ENCODE results near the gene ZNF358.

ZNF358 gene

DNA sequence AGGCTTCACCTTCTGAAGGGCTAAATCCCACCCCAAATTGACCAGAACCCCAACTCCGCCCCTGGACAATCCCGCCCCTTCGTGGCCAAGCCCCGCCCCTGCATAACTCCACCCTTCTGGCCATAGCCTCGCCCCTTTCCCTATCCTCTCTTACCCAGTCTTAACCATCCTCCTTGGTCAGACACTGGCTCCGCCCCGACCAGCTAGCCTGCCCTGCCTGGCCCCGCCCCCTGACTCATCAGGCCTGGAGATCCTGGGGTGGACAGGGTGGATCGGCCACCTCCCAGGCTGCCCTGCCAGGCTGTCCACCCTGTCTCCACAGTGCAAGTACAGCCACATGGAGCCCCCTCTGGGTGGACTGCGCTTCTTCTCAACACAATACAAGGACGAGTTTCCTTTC, 8.0 kb upstream of the ZNF358 start:
- Histone ChIP-seq H3K36me3 (ENCODE audit: insufficient read depth, low read length) (no peaks in the 10 kb centered on the region), H3K79me2 (ENCODE audit: control insufficient read depth, insufficient read depth, low read length, unreplicated experiment) (no peaks in the 10 kb centered on the region), H3K27ac (ENCODE audit: low read depth, low read length) (no peak overlapping the region), H2AFZ (ENCODE audit: low read length, unreplicated experiment) (no peak overlapping the region), H3K4me3 (ENCODE audit: low read depth, low read length) (no peak overlapping the region), H3K27me3 (ENCODE audit: insufficient read depth, low read length) (peaks cover 7% of the 10 kb centered on the region; the same call in 1 of the 2 replicates), H3K4me1 (ENCODE audit: control insufficient read depth, insufficient read depth, low read length, unreplicated experiment) (peaks cover 3% of the 10 kb centered on the region)

DNA sequence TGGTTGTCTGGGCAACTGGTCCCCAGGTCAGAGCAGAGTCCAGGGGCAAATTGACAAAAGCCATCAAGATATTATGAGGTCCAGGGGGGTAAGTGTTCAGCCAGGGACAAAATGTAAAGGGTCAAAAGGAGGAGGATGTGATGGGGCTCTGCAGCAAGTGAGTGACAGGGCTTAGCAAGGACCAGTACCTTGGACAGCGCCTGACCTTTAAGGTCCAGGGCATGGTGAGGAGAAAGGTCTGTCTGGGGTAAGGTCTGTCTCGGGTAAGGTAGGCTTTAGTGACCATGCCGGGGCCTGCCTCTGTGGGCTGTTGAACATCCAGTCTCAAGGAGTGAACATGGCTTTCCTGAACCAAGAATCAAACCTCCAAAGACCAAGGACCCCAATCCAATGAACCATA, 6.3 kb upstream of the ZNF358 start:
- no peak overlapping the region for H3K4me3 ChIP-seq (ENCODE audit: low read depth, low read length)
- no peaks in the 10 kb centered on the region for H3K36me3 ChIP-seq (ENCODE audit: insufficient read depth, low read length)
- H3K27me3 ChIP-seq (ENCODE audit: insufficient read depth, low read length), result peaks cover 7% of the 10 kb centered on the region; the same call in 1 of the 2 replicates
- H2AFZ ChIP-seq (ENCODE audit: low read length, unreplicated experiment), result no peak overlapping the region
- peaks cover 3% of the 10 kb centered on the region for H3K4me1 ChIP-seq (ENCODE audit: control insufficient read depth, insufficient read depth, low read length, unreplicated experiment)
- H3K27ac ChIP-seq (ENCODE audit: low read depth, low read length), result no peak overlapping the region
- H3K79me2 ChIP-seq (ENCODE audit: control insufficient read depth, insufficient read depth, low read length, unreplicated experiment), result no peaks in the 10 kb centered on the region

DNA sequence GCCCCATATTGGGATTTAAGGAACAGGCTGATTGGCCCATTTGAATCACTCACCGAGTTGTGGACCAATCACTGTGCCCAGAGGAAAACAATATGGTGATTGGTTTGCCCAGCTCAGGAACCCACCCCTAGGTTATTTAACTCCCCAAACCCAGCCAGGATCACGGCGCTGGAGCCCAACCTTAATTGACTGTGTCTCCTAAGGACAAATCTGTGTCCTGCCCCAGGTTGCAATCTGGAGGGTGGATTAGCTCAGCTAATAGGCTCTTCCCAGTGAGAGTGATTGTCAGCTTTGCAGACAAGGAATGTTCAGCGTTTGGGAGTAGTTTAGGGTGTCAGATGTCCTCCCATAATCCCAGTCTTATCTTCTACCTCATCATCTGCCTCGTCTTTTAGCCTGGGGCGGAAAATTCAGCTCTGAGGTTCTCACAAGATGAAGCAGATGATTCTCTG, 3.5 kb upstream of the ZNF358 start:
- no peak overlapping the region for H3K27ac ChIP-seq (ENCODE audit: low read depth, low read length)
- H3K79me2 ChIP-seq (ENCODE audit: control insufficient read depth, insufficient read depth, low read length, unreplicated experiment), result no peaks in the 10 kb centered on the region
- no peak overlapping the region for H3K4me3 ChIP-seq (ENCODE audit: low read depth, low read length)
- no peak overlapping the region for H2AFZ ChIP-seq (ENCODE audit: low read length, unreplicated experiment)
- peaks cover 7% of the 10 kb centered on the region for H3K4me1 ChIP-seq (ENCODE audit: control insufficient read depth, insufficient read depth, low read length, unreplicated experiment)
- H3K27me3 ChIP-seq (ENCODE audit: insufficient read depth, low read length), result peaks cover 7% of the 10 kb centered on the region; the same call in 1 of the 2 replicates
- no peaks in the 10 kb centered on the region for H3K36me3 ChIP-seq (ENCODE audit: insufficient read depth, low read length)

DNA sequence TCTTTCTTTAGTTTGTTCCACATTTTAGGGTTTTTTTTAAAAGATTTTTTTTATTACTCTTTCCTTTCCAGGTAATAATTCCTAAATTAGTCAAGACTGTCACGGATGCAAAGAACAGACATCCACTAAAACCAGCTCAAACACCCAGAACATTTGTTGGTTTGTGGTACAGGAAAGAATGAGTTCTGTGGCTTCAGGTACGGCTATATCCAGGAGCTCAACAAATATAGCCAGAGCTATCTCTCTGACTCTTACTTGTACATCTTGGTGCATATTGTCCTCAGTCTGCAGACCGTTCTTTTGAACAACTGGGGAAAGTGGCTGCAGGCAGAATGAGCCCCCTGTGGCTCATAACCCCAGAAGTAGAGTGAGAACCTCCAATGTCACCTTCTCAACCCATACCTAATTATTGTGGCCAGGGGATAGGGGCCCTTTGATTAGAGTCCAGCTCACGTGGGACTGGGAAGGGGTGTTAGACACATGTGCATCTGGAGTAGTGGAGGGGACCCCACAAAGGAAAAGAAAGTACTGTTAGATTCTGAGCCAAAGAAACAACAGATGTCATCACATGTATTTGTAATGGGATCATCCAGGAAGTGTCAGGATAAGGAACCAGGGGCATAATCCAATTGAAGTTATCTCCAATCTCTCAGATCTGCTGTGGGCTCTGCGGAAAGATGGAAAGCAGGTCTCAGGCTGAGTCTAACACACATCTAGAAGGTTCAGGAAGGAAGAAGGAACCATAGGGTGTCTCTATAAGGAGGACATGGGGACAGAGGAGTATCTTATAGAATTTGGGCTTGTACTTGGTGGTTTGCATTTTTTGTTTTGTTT, 1.9 kb upstream of the ZNF358 start:
- Histone ChIP-seq H3K36me3 (ENCODE audit: insufficient read depth, low read length) (no peaks in the 10 kb centered on the region), H3K27ac (ENCODE audit: low read depth, low read length) (no peak overlapping the region), H3K4me3 (ENCODE audit: low read depth, low read length) (no peak overlapping the region), H3K27me3 (ENCODE audit: insufficient read depth, low read length) (peaks cover 7% of the 10 kb centered on the region; the same call in 1 of the 2 replicates), H3K79me2 (ENCODE audit: control insufficient read depth, insufficient read depth, low read length, unreplicated experiment) (no peaks in the 10 kb centered on the region), H3K4me1 (ENCODE audit: control insufficient read depth, insufficient read depth, low read length, unreplicated experiment) (peaks cover 5% of the 10 kb centered on the region), H2AFZ (ENCODE audit: low read length, unreplicated experiment) (no peak overlapping the region)

DNA sequence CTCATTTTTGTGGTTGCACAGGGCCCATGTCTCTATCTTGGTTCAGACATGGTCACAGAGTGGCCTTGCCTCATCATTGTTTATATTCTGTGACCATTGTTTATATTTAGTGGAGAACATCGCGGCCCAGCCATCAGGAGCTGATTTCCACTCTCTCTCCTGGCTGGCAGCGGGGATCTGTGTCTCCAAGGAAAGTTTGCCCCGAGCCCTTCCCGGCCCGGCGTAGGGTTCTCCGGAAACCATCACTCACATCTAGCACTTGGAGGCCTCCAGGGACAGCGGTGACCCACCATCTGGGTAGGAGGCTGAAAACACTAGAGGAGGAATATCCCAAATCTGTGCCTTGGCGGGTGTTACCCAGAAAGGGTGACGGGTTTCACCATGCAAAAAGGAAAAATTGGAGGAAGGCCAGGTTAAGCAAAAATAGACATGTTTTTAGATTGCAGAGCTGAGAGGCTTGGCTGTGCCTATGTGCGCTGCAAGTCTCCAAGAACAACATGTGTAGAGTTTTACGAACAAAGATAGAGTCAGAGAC, 726 bp upstream of the ZNF358 start:
- H3K27me3 ChIP-seq (ENCODE audit: insufficient read depth, low read length), result 0 out of 2 replicates have a peak, but pooled peaks cover 1% of the 10 kb centered on the region
- no peaks in the 10 kb centered on the region for H3K79me2 ChIP-seq (ENCODE audit: control insufficient read depth, insufficient read depth, low read length, unreplicated experiment)
- H3K4me1 ChIP-seq (ENCODE audit: control insufficient read depth, insufficient read depth, low read length, unreplicated experiment), result peaks cover 5% of the 10 kb centered on the region
- H3K27ac ChIP-seq (ENCODE audit: low read depth, low read length), result no peak overlapping the region
- peak overlapping the region; percentile 72 for H2AFZ ChIP-seq (ENCODE audit: low read length, unreplicated experiment)
- H3K4me3 ChIP-seq (ENCODE audit: low read depth, low read length), result peak overlapping the region; percentile 71
- H3K36me3 ChIP-seq (ENCODE audit: insufficient read depth, low read length), result no peaks in the 10 kb centered on the region

DNA sequence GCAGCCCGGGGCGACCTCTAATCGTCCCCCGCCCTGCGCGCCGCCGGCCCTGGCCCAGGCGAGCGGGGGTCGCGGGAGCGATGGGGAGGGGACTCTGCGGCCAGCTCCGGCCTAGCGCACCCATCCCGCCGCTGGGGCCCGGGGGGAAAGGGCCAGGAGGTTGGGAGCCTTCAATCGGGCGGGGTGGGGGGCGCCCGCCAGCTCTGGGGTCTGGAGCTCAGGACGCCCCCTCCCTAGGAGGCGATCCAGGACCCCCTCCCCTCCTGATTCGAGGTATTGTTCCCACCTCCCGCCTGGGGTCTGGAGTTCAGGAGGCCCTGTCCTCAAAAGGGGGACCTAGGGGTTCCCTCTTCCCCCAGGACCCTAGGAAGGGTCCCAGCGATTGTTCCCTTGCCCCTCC, 430 bp downstream of the ZNF358 start:
- no peaks in the 10 kb centered on the region for H3K36me3 ChIP-seq (ENCODE audit: insufficient read depth, low read length)
- no peaks in the 10 kb centered on the region for H3K27me3 ChIP-seq (ENCODE audit: insufficient read depth, low read length)
- no peak overlapping the region for H2AFZ ChIP-seq (ENCODE audit: low read length, unreplicated experiment)
- H3K27ac ChIP-seq (ENCODE audit: low read depth, low read length), result no peak overlapping the region
- H3K79me2 ChIP-seq (ENCODE audit: control insufficient read depth, insufficient read depth, low read length, unreplicated experiment), result no peaks in the 10 kb centered on the region
- peaks cover 5% of the 10 kb centered on the region for H3K4me1 ChIP-seq (ENCODE audit: control insufficient read depth, insufficient read depth, low read length, unreplicated experiment)
- peak overlapping the region; percentile 87 for H3K4me3 ChIP-seq (ENCODE audit: low read depth, low read length)

DNA sequence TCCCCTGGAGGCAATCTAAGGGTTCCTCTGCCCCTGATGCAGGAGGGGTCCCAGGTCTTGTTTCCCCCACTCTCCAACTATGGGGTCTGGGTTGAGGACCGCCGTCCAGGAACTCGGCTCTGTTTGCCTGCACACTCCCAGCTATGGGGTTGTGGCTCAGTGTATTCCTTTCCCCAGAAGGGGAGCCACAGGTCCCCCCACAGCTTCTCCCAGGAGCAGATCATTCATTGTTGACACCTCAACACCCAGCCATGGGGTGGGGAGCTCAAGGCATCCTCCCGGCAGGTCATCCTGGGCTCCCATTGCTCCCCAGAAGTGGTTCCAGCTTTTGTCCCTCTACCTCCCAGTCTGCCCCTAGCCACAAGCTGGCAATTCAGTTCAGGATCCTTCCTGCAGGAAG, 975 bp downstream of the ZNF358 start:
- no peaks in the 10 kb centered on the region for H3K27me3 ChIP-seq (ENCODE audit: insufficient read depth, low read length)
- H3K27ac ChIP-seq (ENCODE audit: low read depth, low read length), result no peak overlapping the region
- H3K4me1 ChIP-seq (ENCODE audit: control insufficient read depth, insufficient read depth, low read length, unreplicated experiment), result peaks cover 5% of the 10 kb centered on the region
- no peaks in the 10 kb centered on the region for H3K79me2 ChIP-seq (ENCODE audit: control insufficient read depth, insufficient read depth, low read length, unreplicated experiment)
- H3K36me3 ChIP-seq (ENCODE audit: insufficient read depth, low read length), result no peaks in the 10 kb centered on the region
- H2AFZ ChIP-seq (ENCODE audit: low read length, unreplicated experiment), result no peak overlapping the region
- H3K4me3 ChIP-seq (ENCODE audit: low read depth, low read length), result peak overlapping the region; percentile 87

DNA sequence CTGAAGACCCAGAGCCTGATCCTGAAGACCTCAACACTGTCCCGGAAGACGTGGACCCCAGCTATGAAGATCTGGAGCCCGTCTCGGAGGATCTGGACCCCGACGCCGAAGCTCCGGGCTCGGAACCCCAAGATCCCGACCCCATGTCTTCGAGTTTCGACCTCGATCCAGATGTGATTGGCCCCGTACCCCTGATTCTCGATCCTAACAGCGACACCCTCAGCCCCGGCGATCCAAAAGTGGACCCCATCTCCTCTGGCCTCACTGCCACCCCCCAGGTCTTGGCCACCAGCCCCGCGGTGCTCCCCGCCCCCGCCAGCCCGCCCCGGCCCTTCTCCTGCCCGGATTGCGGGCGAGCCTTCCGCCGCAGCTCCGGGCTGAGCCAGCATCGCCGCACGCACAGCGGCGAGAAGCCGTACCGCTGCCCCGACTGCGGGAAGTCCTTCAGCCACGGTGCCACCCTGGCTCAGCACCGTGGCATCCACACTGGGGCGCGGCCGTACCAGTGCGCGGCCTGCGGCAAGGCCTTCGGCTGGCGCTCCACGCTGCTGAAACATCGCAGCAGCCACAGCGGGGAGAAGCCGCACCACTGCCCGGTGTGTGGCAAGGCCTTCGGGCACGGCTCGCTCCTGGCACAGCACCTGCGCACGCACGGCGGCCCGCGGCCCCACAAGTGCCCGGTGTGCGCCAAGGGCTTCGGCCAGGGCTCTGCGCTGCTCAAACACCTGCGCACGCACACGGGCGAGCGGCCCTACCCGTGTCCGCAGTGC, 3.6 kb downstream of the ZNF358 start:
- Histone ChIP-seq H3K27me3 (ENCODE audit: insufficient read depth, low read length) (no peaks in the 10 kb centered on the region), H3K4me1 (ENCODE audit: control insufficient read depth, insufficient read depth, low read length, unreplicated experiment) (peaks cover 5% of the 10 kb centered on the region), H3K27ac (ENCODE audit: low read depth, low read length) (no peak overlapping the region), H3K79me2 (ENCODE audit: control insufficient read depth, insufficient read depth, low read length, unreplicated experiment) (peaks cover 11% of the 10 kb centered on the region), H3K4me3 (ENCODE audit: low read depth, low read length) (no peak overlapping the region), H3K36me3 (ENCODE audit: insufficient read depth, low read length) (no peaks in the 10 kb centered on the region), H2AFZ (ENCODE audit: low read length, unreplicated experiment) (no peak overlapping the region)

DNA sequence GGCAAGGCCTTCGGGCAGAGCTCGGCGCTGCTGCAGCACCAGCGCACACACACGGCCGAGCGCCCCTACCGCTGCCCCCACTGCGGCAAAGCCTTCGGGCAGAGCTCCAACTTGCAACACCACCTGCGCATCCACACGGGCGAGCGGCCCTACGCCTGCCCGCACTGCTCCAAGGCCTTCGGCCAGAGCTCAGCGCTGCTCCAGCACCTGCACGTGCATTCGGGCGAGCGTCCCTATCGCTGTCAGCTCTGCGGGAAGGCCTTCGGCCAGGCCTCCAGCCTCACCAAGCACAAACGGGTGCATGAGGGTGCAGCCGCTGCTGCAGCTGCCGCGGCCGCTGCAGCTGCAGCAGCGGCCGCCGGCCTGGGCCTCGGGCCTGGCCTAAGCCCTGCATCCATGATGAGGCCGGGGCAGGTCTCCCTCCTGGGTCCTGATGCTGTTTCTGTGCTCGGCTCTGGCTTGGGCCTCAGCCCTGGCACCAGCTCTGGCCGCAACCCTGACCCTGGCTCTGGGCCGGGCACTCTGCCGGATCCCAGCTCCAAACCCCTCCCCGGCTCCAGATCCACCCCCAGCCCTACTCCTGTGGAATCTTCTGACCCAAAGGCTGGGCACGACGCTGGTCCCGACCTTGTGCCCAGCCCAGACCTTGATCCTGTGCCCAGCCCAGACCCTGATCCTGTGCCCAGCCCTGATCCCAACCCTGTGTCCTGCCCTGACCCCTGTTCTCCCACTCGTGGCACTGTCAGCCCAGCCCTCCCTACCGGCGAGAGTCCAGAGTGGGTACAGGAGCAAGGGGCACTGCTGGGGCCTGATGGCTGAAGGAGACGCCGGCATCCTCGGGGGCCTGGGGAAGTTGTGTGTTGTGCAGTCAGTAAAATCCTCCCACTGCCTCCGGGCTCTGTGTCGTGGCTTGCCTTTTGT, 4.5 kb downstream of the ZNF358 start:
- Histone ChIP-seq H3K4me3 (ENCODE audit: low read depth, low read length) (no peak overlapping the region), H3K27me3 (ENCODE audit: insufficient read depth, low read length) (no peaks in the 10 kb centered on the region), H2AFZ (ENCODE audit: low read length, unreplicated experiment) (no peak overlapping the region), H3K36me3 (ENCODE audit: insufficient read depth, low read length) (no peaks in the 10 kb centered on the region), H3K27ac (ENCODE audit: low read depth, low read length) (no peak overlapping the region), H3K4me1 (ENCODE audit: control insufficient read depth, insufficient read depth, low read length, unreplicated experiment) (peaks cover 5% of the 10 kb centered on the region), H3K79me2 (ENCODE audit: control insufficient read depth, insufficient read depth, low read length, unreplicated experiment) (peaks cover 11% of the 10 kb centered on the region)

DNA sequence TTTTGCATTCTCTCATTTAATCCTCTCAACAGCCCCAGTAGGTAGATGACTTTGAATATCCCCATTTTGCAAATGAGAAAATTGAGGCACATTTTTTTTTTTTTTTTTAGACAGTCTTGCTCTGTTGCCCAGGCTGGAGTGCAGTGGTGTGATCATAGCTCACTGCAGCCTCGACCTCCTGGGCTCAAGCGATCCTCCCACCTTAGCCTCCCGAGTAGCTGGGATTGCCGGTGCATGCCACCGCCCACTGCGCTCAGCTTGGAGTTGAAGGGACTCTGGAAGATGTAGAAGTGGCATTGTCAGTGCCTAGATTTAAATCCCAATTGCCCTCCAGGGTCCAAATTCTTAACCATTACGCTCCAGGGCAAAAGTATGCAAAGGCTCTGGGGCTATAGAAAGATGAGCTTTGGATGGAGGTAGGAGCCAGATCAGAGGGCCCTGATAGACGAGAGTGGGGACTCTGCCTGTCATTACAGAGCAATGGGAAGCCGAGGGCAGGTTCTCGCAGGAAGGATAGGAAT, 5.7 kb downstream of the ZNF358 start:
- Histone ChIP-seq H3K27me3 (ENCODE audit: insufficient read depth, low read length) (no peaks in the 10 kb centered on the region), H3K79me2 (ENCODE audit: control insufficient read depth, insufficient read depth, low read length, unreplicated experiment) (peaks cover 11% of the 10 kb centered on the region), H3K36me3 (ENCODE audit: insufficient read depth, low read length) (no peaks in the 10 kb centered on the region), H3K27ac (ENCODE audit: low read depth, low read length) (no peak overlapping the region), H2AFZ (ENCODE audit: low read length, unreplicated experiment) (no peak overlapping the region), H3K4me3 (ENCODE audit: low read depth, low read length) (peak overlapping the region; percentile 96), H3K4me1 (ENCODE audit: control insufficient read depth, insufficient read depth, low read length, unreplicated experiment) (peaks cover 3% of the 10 kb centered on the region)
